ENCODE measurements around the gene PRX. TPM values are rescaled to one million over a fixed set of nuclear protein-coding genes. Genes with fewer than 3 reads are reported as not detected.
A peak's percentile ranks its signal among the peaks of the same experiment; 100 is the strongest.
"Not testable (repeated sequence)": the region's sequence is repeated elsewhere in the genome, so short reads cannot be mapped to it uniquely, and the experiment has no call there.

Gene PRX
- total RNA-seq, 1 donor from 2014 or later = 2.5 TPM

GRCh38 chr19:40392123-40392522 is 21.1 kb downstream of the PRX start:
- DNase-seq = no peak

- DNase-seq = no peak
Measured at GRCh38 chr19:40390084-40390742, 23.0 kb downstream of the PRX start, which contains the start of gene HIPK4. TSS of gene HIPK4 (minus strand) at chr19:40390181. CDS start at chr19:40389902, 279 bp downstream.

DNA sequence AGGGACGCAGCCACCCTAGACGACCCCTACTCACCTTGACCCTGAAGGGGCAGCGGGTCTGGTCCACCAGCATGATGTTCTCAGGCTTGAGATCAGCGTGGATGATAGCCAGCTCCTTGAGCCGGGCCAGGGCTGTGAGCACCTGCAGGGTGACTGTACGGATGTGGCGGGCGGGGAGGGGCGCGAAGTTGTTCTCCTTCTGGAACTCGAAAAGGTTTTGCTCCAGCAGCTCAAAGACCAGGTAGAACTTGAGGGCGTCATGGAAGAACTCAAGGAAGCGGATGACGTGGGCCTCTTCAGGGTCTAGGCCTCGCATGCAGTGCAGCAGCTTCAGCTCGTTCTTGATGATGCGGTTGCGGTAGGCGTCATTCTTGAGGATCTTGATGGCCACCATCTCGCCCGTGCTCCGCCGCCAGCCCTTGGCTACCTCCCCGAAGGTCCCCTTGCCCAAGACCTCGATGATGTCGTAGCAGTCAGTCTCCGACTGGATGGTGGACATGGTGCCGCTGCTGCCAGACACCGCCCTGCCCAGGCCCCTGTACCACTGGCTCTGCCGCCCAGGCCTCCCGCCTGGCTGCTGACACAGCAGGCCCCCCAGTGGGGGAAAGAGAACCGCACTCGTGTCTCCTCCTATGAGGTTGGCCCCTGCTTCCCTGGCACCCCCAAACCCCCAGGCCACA is 23.6 kb downstream of the PRX start:
- no peak for DNase-seq

- no peak for DNase-seq
Measured at GRCh38 chr19:40388481-40388880, 24.7 kb downstream of the PRX start.

DNA sequence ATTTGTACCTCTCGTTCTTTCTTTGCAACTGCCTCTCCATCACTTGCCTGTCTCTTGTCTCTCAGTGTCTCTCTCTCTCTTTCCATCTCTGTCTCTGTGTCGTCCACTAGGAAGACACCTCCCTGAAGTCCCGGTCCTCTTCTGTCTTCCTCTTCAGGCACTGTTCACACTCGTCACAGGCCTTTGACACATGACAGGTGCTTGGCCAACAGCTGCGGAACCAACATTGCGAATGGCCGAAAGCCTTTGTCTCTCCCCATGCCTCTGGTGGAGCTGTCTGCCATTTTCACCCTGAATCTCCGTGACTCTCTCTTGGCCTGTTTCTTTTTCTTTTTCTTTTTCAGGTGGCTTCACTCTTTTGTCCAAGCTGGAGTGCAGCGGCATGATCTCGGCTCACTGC is 26.0 kb downstream of the PRX start:
- DNase-seq = no peak

GRCh38 chr19:40383668-40384248 is 29.4 kb downstream of the PRX start:
- no peak for DNase-seq

- no peak for DNase-seq
Measured at GRCh38 chr19:40381321-40381720, 31.9 kb downstream of the PRX start.

DNA sequence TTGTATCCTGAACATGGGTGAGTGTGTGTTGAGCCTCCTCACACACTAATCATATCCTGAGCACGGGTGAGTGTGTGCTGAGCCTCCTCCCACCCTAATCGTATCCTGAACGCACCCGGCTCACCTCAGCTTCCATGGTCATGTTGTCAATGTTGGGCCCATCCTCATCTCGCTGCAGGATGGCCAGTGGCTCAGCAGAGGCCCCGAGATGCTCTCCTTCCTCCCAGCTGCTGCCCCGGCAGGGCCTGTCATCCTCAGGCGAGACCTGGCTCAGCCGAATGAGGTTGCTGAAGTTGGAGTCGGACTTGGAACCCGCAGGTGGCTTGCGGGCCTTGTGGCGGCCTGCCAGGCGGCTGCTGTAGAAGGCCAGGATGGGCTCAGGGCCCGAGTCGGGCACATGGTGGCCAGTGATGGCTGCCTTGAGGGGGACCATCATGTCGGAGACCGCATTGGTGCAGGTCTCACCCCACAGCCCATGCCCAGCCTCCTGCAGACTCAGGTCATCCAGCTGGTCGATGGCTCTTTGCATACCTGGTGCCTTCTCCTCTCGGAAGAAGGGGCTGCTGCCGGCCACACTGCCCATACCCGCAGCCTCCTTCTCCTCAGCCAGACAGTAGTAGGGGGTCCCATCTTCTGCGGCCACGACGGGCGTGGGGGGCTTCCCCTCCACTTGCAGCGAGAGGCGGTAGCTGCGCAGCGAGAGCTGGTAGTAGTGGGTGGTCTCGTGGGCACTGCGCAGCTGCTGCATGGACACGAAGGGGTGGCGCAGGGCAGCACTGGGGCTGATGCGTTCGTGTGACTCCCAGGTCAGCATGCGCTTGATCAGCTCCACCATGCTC is 32.8 kb downstream of the PRX start:
- no peak for DNase-seq

GRCh38 chr19:40379446-40380198 is 33.6 kb downstream of the PRX start:
- DNase-seq = no peak

DNA sequence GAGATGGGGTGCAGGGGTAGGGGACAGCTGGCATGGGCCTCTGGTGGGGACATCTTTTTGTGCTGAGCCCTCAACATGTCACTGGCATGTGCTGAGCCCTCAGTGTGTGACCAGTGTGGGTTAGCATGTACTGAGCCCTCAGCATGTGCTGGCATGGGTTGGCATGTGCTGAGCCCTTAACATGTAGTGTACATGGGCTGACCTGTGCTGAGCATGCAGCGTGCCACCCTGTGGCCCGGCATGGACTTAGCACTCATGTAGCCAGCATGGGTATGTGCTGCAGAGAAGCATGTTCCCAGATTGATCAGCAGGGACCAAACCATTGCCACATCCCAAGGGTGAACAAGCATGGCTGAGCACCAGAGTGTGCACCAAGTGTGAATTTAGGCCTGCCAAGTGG is 34.7 kb downstream of the PRX start:
- no peak for DNase-seq

GRCh38 chr19:40377876-40378385 is 35.2 kb downstream of the PRX start:
- no peak for DNase-seq

DNA sequence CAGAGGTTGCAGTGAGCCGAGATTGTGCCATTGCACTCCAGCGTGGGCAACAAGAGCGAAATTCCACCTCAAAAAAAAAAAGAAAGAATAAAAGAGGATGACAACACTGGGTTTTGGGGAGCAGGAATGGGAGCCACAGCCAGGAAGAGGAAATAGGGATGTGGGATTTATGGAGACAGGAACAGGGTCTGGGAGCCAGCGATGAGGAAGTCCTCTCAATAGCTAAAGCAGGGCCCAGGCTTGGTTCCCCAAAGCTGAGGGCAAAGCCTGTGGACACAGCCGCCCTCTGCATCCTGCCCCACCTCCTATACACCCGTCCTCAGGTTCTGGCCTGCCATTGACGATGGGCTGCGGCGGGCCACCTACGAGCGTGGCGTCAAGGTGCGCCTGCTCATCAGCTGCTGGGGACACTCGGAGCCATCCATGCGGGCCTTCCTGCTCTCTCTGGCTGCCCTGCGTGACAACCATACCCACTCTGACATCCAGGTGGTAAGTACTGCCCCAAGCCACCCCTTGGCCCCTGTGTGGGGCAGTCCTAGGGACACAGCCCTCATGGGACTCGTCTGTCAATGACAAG is 36.8 kb downstream of the PRX start:
- no peak for DNase-seq

DNA sequence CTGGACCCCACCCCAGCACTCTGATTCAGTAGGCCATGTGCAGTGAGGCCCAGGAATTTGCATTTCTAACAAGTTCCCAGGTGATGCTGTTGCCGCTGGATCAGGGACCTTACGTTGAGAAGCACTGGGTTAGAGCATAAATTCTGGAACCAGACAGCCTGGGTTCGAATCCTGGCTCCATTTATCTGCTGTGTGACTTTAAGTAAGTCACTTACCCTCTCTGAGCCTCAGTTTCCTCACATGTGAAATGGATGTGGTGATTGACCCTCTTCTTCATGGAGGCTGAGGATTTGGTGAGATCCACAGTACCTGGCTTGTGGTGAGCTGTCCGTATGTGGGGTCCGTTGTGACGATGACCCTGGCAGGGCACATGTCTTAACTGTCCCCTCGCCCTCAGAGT is 39.1 kb downstream of the PRX start:
- no peak for DNase-seq

DNA sequence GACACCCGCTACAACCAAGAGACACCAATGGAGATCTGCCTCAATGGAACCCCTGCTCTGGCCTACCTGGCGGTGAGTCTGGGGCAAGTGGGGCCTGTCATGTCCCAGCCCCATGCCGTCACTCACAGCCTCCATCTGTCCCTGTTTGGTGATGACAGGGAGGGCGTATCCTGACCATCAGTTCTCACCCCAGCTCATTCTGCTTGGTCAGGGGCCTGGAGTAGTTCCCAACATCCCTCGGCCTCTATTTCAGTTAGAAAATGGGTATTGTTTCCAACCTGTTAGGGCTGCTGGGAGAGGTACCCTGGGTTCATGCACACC is 41.4 kb downstream of the PRX start:
- DNase-seq = no peak

GRCh38 chr19:40370997-40371801 is 42.0 kb downstream of the PRX start:
- no peak for DNase-seq

DNA sequence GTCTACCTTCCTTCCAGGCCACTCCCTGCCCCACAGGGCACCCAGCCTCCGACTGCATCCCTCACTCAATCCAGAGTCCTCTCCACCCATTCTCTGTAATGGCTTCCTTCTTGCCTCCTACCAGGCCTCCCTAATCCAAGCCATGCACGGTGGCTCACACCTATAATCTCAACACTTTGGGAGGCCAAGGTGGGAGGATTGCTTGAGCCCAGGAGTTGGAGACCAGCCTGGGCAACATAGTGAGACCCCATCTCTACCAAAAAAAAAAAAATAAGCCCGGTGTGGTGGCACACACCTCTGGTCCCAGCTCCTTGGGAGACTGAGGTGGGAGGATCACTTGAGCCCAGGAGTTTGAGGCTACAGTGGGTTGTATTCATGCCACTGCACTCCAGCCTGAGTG is 42.9 kb downstream of the PRX start:
- not testable (repeated sequence) for DNase-seq

GRCh38 chr19:40369797-40370196 is 43.4 kb downstream of the PRX start:
- DNase-seq = no peak

DNA sequence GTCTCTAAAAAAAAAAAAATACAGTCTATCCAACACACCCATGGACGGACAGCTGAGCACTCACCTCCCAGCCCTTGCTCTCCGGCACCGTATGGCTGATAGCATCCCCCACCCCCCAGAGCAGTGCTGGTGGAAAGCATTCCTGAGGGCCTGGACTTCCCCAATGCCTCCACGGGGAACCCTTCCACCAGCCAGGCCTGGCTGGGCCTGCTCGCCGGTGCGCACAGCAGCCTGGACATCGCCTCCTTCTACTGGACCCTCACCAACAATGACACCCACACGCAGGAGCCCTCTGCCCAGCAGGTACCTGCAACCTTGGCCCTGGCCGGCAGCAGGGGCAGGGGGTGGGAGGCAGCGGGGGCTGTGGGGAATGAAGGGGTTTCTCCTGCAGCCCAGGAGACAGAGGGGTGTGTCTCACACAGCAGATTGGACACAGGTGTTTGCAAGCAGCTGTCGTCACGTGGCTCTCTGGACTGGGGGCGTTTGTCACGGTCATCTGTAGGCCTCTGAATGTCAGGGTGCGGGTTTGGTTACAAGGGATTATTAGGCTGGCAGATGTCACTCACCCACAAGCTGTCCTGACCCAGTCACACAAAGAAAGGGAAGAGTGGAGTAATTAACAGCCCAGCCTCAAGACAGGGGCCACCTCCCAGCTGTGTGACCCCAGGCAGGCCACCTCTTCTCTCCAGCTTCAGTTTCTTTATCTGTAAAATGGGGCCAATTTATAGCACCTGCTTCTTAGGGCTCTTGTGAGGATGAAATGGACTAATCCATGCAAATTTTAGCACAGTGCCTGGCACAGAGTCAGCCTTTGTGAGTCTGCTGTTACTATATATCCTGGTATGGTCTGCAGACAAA is 45.4 kb downstream of the PRX start:
- no peak for DNase-seq

GRCh38 chr19:40366697-40367561 is 46.2 kb downstream of the PRX start:
- DNase-seq = peak; percentile 54

Data from occipital lobe (tissue), 2 donors.